K562 (cell line): ENCODE results near the gene LY6G6F. TPM values are rescaled to one million over a fixed set of nuclear protein-coding genes. Genes with fewer than 3 reads are reported as not detected.

Experiments used
- ARHGAP35 ChIP-seq: fragments of 450-650 bp; IDR thresholded peaks from 2 replicates; pipeline ENCODE4 v1.6.1; 2018; ENCODE audit not compliant: partially characterized antibody
- CTCF ChIP-seq, 3 experiments: IDR thresholded peaks in 2 of 3; conservative IDR thresholded peaks in 1 of 3; 2 replicates each; pipeline ENCODE4 v1.5.1; 2011 to 2012; ENCODE audit warnings: low read length in 3 of 3, mild to moderate bottlenecking in 3 of 3, control low read depth in 2 of 3, improper control_type of control experiment in 1 of 3, inconsistent platforms in 1 of 3, low read depth in 1 of 3, mixed read lengths in 1 of 3, moderate library complexity in 1 of 3; ENCODE audit not compliant: insufficient read depth in 2 of 3
- FOSL1 ChIP-seq: fragments of 200-800 bp; sonication (Bioruptor generic); conservative IDR thresholded peaks from 2 replicates; pipeline ENCODE4 v1.6.1; 2016; ENCODE audit warnings: missing genetic modification characterization, missing compliant biosample characterization
- HES1 ChIP-seq: fragments of 450-650 bp; IDR thresholded peaks from 2 replicates; pipeline ENCODE4 v1.6.1; 2016; ENCODE audit warnings: low read depth, mild to moderate bottlenecking, moderate library complexity
- ID3 ChIP-seq, 2 experiments: fragments of 250-450 bp in 1 of 2; fragments of 450-650 bp in 1 of 2; sonication (Bioruptor Pico) in 1 of 2; IDR thresholded peaks; 2 replicates each; pipeline versions ENCODE4 v1.6.1 to v1.8.0; 2016 to 2021; ENCODE audit warnings: mild to moderate bottlenecking in 2 of 2, moderate library complexity in 2 of 2, missing compliant biosample characterization in 1 of 2, missing genetic modification characterization in 1 of 2
- MYNN ChIP-seq, 2 experiments: sonication (generic); formaldehyde crosslinking in 1 of 2; IDR thresholded peaks; 2 replicates each; pipeline versions ENCODE4 v1.5.0 to v1.6.1; 2016 to 2020; ENCODE audit warnings: antibody characterized with exemption in 1 of 2, missing genetic modification reagents in 1 of 2
- NR0B1 ChIP-seq: fragments of 450-650 bp; IDR thresholded peaks from one replicate; pipeline ENCODE4 v1.6.1; 2018; ENCODE audit warnings: mild to moderate bottlenecking, moderate library complexity; ENCODE audit not compliant: partially characterized antibody
- RBM22 ChIP-seq: fragments of 200-400 bp; formaldehyde crosslinking; IDR thresholded peaks from 2 replicates; pipeline ENCODE4 v1.6.1; 2018; ENCODE audit warnings: low read length, low read depth; ENCODE audit not compliant: poor library complexity, severe bottlenecking
- STAT5B ChIP-seq: fragments of 250-450 bp; sonication (Bioruptor Pico); IDR thresholded peaks from 2 replicates; pipeline ENCODE4 v1.8.0; 2021; ENCODE audit warnings: mild to moderate bottlenecking, inconsistent platforms
- STAT6 ChIP-seq: sonication (generic); formaldehyde crosslinking; IDR thresholded peaks from 2 replicates; pipeline ENCODE4 v1.8.1; 2023; ENCODE audit warnings: mild to moderate bottlenecking, missing genetic modification reagents
- TBP ChIP-seq: optimal IDR thresholded peaks from 2 replicates; pipeline ENCODE3; 2011; ENCODE audit warnings: low read depth, low read length, improper control_type of control experiment
- TOE1 ChIP-seq, 2 experiments: fragments of 450-650 bp in 1 of 2; sonication (generic) in 1 of 2; formaldehyde crosslinking in 1 of 2; IDR thresholded peaks; 2 replicates each; pipeline versions ENCODE4 v1.7.1 to v1.8.0; 2016 to 2022; ENCODE audit warnings: borderline replicate concordance in 2 of 2, mild to moderate bottlenecking in 2 of 2, antibody characterized with exemption in 1 of 2, inconsistent platforms in 1 of 2, low read depth in 1 of 2, missing genetic modification reagents in 1 of 2, moderate library complexity in 1 of 2
- WHSC1 ChIP-seq: IDR thresholded peaks from one replicate; pipeline ENCODE4 v1.6.1; 2012; ENCODE audit warnings: low read length, control low read depth, inconsistent platforms
- YBX1 ChIP-seq: fragments of 450-650 bp; IDR thresholded peaks from 2 replicates; pipeline ENCODE4 v1.7.1; 2016; ENCODE audit warnings: mild to moderate bottlenecking
- ZEB2 ChIP-seq: fragments of 450-650 bp; IDR thresholded peaks from 2 replicates; pipeline ENCODE4 v1.6.1; 2016
- ZNF274 ChIP-seq: IDR thresholded peaks from 2 replicates; pipeline ENCODE4 v1.6.1; 2011; ENCODE audit warnings: low read depth, mild to moderate bottlenecking, low read length, moderate library complexity, borderline replicate concordance
- ZNF589 ChIP-seq: fragments of 200-800 bp; sonication (Bioruptor generic); IDR thresholded peaks from 2 replicates; pipeline ENCODE4 v1.6.1; 2016; ENCODE audit warnings: low read depth, missing genetic modification characterization, missing compliant biosample characterization
- ZNF780A ChIP-seq: fragments of 250-450 bp; sonication (Bioruptor Pico); IDR thresholded peaks from 2 replicates; pipeline ENCODE4 v1.5.0; 2021; ENCODE audit warnings: mild to moderate bottlenecking
- polyA plus RNA-seq, 8 experiments: library from polyadenylated mRNA; depleted of rRNA in 4 of 8; stranded (reverse) in 5 of 8; unstranded in 3 of 8; fragments of >200 nt; fragmentation: Nextera tagmentation in 2 of 8; fragmentation: Illumina TruSeq in 1 of 8; extraction: Ambion mirVana in 2 of 8; extraction: Trizol in 1 of 8; gene quantifications; 2 replicates each; pipeline versions ENCODE4 v1.2.1 to v1.2.3, GENCODE V29; 2011 to 2014; ENCODE audit warnings: inconsistent platforms in 1 of 8, missing spikeins in 1 of 8
- total RNA-seq, 7 experiments: library from RNA; depleted of rRNA in 6 of 7; stranded (reverse); fragments of >200 nt in 6 of 7; fragmentation: Illumina TruSeq in 2 of 7; extraction: Trizol in 2 of 7; gene quantifications; 2 replicates each; pipeline versions ENCODE4 v1.2.1 to v1.2.3, GENCODE V29; 2011 to 2021; ENCODE audit warnings: low replicate concordance in 1 of 7

LY6G6F gene
- total and polyA plus RNA-seq, 9 of the 15 experiments (the other 6 are each of a cell fraction or from before 2014, with no cell fraction given): 0.14 to 0.50 (median 0.28) TPM; not detected in 2

- 0 out of 2 replicates have a peak, but pooled peaks have one; percentile 44 for TF ChIP-seq STAT6
- no peak for TF ChIP-seq YBX1
- peak; percentile 45 for TF ChIP-seq RBM22
- TF ChIP-seq FOSL1 (tag): no peak
- no peak for TF ChIP-seq ZNF780A
- no peak for TF ChIP-seq ID3 (CRISPR knock-in tag; IDR thresholded peaks at IDR 0.05)
- no peak for TF ChIP-seq ID3 (tag; IDR thresholded peaks at IDR 0.05)
- peak; percentile 57; the same call in 1 of the 2 replicates for TF ChIP-seq MYNN (IDR thresholded peaks at IDR 0.05)
- TF ChIP-seq MYNN (CRISPR knock-in tag; IDR thresholded peaks at IDR 0.05): no peak
- TF ChIP-seq WHSC1: no peak
- no peak for TF ChIP-seq HES1
- peak; percentile 36 for TF ChIP-seq TBP
- TF ChIP-seq ZEB2: no peak
- no peak for TF ChIP-seq NR0B1
- peak; percentile 51 for TF ChIP-seq ARHGAP35
- TF ChIP-seq STAT5B: no peak
- no peak for TF ChIP-seq ZNF274
- TF ChIP-seq CTCF (IDR thresholded peaks at IDR 0.05 in 2 of 3, conservative IDR thresholded peaks at IDR 0.05 in 1 of 3; ENCODE audit: insufficient read depth in 2 of 3, low read depth in 1 of 3, low read length in 3 of 3): peak in 1 of 3 experiments; percentile 42; a peak in 2 of 6 replicates
- TF ChIP-seq TOE1 (IDR thresholded peaks at IDR 0.05; ENCODE audit: borderline replicate concordance): no peak
- TF ChIP-seq TOE1 (CRISPR knock-in tag; IDR thresholded peaks at IDR 0.05; ENCODE audit: borderline replicate concordance, low read depth): 0 out of 2 replicates have a peak, but pooled peaks have one; percentile 21
- no peak for TF ChIP-seq ZNF589 (CRISPR knock-in tag)
These were observed 42.5 kb upstream of the LY6G6F start (continued) for GRCh38 chr6:31663961-31664789.
